NCI-H1694 treated with DMSO at 0.1 percent for 48 hours (cell line): ENCODE measurements around the gene CMTM6.
"Not testable (repeated sequence)": the region's sequence is repeated elsewhere in the genome, so short reads cannot be mapped to it uniquely, and the experiment has no call there.

Experiments
- DNase-seq: peaks from one replicate; lab custom pipeline; 2025; lab: John Stamatoyannopoulos, UW

Gene CMTM6

GRCh38 chr3:32502118-32502945, at the start of gene CMTM6:
Gene CMTM6, minus strand, starts transcription at chr3:32502852. Its CDS starts 107 bp downstream, at chr3:32502745.
- no peak for DNase-seq

GRCh38 chr3:32552013-32552412, 49.4 kb upstream of the CMTM6 start:
- no peak for DNase-seq

- no peak for DNase-seq
These were observed 48.8 kb upstream of the CMTM6 start for GRCh38 chr3:32551496-32551895.

GRCh38 chr3:32551087-32551486, 48.4 kb upstream of the CMTM6 start:
- DNase-seq: no peak

- DNase-seq: no peak
These were observed 42.7 kb upstream of the CMTM6 start for GRCh38 chr3:32545305-32545704.

- no peak for DNase-seq
These were observed 42.2 kb upstream of the CMTM6 start for GRCh38 chr3:32544894-32545293.

- DNase-seq: no peak
These were observed 40.2 kb upstream of the CMTM6 start for GRCh38 chr3:32542807-32543206.

GRCh38 chr3:32540899-32541298, 38.2 kb upstream of the CMTM6 start:
- no peak for DNase-seq

- no peak for DNase-seq
These were observed 29.8 kb upstream of the CMTM6 start for GRCh38 chr3:32532434-32532833.

- DNase-seq: no peak
These were observed 28.5 kb upstream of the CMTM6 start for GRCh38 chr3:32531010-32531647.

GRCh38 chr3:32525720-32526119, 23.1 kb upstream of the CMTM6 start:
- DNase-seq: no peak

- DNase-seq: no peak
These were observed 20.0 kb upstream of the CMTM6 start for GRCh38 chr3:32522682-32523081.

- not testable (repeated sequence) for DNase-seq
These were observed 16.3 kb upstream of the CMTM6 start for GRCh38 chr3:32518921-32519320.

GRCh38 chr3:32516751-32517150, 14.1 kb upstream of the CMTM6 start:
- not testable (repeated sequence) for DNase-seq

GRCh38 chr3:32511005-32511404, 8.4 kb upstream of the CMTM6 start:
- no peak for DNase-seq

- DNase-seq: peak; percentile 36
These were observed 7.5 kb upstream of the CMTM6 start for GRCh38 chr3:32510075-32510724.

- no peak for DNase-seq
These were observed 6.1 kb upstream of the CMTM6 start for GRCh38 chr3:32508711-32509110.

- no peak for DNase-seq
These were observed 3.8 kb upstream of the CMTM6 start for GRCh38 chr3:32506466-32506865.

- no peak for DNase-seq
These were observed 264 bp upstream of the CMTM6 start for GRCh38 chr3:32502946-32503286.

- no peak for DNase-seq
These were observed 902 bp downstream of the CMTM6 start for GRCh38 chr3:32501783-32502117.

- DNase-seq: no peak
These were observed 1.5 kb downstream of the CMTM6 start for GRCh38 chr3:32500880-32501782.

- DNase-seq: no peak
These were observed 2.4 kb downstream of the CMTM6 start for GRCh38 chr3:32500231-32500630.
